Measurements from ENCODE around the gene HSPH1. TPM values are rescaled to one million over a fixed set of nuclear protein-coding genes. Genes with fewer than 3 reads are reported as not detected.

The HSPH1 gene
- 121 and 122 TPM in 2 replicates for total RNA-seq
- long read RNA-seq, full-length matches to known transcripts, result 11 of 74 reads
- long read RNA-seq, partial matches to known transcripts, result 51 of 74 reads
- long read RNA-seq, other reads (novel, unspliced or antisense), result 12 of 74 reads

DNA sequence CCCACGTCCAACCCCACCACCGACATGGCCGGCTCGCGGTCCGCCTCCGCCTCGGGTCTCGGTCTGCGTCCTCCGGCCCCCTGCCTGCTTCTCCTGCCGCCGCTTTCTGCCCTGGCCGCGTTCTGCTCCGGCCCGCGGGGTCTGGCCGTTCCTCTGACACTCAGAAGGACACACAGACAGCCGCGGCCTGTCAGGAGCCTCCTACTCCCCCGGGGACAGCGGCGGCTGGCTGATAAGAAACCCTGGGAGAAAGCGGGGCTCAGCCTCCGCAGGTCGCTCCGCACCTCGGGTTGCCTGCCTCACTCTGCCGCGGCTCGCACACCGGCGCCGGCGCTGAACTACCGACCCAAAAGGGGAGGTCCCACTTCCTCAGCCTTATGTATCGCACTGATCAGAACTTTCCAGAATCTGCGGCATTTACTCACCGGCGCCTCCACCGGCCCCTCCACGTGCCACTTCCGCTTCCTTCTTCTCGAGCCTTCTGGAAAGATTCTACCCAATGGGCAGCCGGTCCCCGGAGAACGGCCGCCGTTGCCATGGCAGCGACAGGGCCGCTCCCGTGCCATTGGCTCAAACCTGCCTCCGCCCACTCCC is at the start of gene HSPH1:
TSS of gene HSPH1 (minus strand) at position 348 of the 594 bp plus-strand sequence. CDS start at position 26, 322 bp downstream.
- Mint-ChIP-seq H3K27ac (peak within 1 kb of the TSS; percentile 99), H3K36me3 (ENCODE audit: insufficient read depth) (peaks cover 4% of the 10 kb centered on the region), H3K4me1 (ENCODE audit: low read depth) (peaks cover 18% of the 10 kb centered on the region), H3K4me3 (ENCODE audit: low read depth) (peak within 1 kb of the TSS; percentile 88), H3K27me3 (peaks cover 8% of the 10 kb centered on the region), H3K9me3 (ENCODE audit: low read depth) (no peaks in the 10 kb centered on the region)
- TF ChIP-seq, protein P1, sequence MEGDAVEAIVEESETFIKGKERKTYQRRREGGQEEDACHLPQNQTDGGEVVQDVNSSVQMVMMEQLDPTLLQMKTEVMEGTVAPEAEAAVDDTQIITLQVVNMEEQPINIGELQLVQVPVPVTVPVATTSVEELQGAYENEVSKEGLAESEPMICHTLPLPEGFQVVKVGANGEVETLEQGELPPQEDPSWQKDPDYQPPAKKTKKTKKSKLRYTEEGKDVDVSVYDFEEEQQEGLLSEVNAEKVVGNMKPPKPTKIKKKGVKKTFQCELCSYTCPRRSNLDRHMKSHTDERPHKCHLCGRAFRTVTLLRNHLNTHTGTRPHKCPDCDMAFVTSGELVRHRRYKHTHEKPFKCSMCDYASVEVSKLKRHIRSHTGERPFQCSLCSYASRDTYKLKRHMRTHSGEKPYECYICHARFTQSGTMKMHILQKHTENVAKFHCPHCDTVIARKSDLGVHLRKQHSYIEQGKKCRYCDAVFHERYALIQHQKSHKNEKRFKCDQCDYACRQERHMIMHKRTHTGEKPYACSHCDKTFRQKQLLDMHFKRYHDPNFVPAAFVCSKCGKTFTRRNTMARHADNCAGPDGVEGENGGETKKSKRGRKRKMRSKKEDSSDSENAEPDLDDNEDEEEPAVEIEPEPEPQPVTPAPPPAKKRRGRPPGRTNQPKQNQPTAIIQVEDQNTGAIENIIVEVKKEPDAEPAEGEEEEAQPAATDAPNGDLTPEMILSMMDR (IDR thresholded peaks at IDR 0.05; ENCODE audit: unreplicated experiment), result peak; percentile 37
- DNase-seq (ENCODE audit: low spot score, unreplicated experiment), result peak; percentile 94

DNA sequence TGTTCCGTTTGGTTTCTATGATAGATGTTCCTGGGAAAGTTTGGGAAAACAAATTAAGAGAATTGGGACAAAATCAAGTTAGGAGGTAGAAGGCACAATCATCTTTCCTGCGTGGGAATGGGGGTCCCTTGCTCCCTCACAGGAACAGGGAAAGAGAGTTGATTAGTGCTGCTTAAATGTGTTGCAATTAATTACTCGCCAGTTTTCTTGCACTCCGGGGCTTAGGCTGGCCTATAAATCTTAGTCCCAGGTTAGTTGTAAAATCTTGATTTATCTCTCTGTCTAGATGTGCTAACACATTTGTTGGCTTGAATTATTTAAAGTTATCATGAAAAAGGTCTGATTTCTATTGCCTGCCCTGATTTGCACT is 48.1 kb upstream of the HSPH1 start:
- TF ChIP-seq, protein P1 (IDR thresholded peaks at IDR 0.05; ENCODE audit: unreplicated experiment), result no peak
- no peaks in the 10 kb centered on the region for H3K36me3 Mint-ChIP-seq (ENCODE audit: insufficient read depth)
- H3K27me3 Mint-ChIP-seq, result peaks cover 4% of the 10 kb centered on the region
- H3K9me3 Mint-ChIP-seq (ENCODE audit: low read depth), result no peaks in the 10 kb centered on the region
- no peak overlapping the region for H3K4me3 Mint-ChIP-seq (ENCODE audit: low read depth)
- no peak for DNase-seq (ENCODE audit: low spot score, unreplicated experiment)
- no peak overlapping the region for H3K27ac Mint-ChIP-seq
- H3K4me1 Mint-ChIP-seq (ENCODE audit: low read depth), result peaks cover 2% of the 10 kb centered on the region

DNA sequence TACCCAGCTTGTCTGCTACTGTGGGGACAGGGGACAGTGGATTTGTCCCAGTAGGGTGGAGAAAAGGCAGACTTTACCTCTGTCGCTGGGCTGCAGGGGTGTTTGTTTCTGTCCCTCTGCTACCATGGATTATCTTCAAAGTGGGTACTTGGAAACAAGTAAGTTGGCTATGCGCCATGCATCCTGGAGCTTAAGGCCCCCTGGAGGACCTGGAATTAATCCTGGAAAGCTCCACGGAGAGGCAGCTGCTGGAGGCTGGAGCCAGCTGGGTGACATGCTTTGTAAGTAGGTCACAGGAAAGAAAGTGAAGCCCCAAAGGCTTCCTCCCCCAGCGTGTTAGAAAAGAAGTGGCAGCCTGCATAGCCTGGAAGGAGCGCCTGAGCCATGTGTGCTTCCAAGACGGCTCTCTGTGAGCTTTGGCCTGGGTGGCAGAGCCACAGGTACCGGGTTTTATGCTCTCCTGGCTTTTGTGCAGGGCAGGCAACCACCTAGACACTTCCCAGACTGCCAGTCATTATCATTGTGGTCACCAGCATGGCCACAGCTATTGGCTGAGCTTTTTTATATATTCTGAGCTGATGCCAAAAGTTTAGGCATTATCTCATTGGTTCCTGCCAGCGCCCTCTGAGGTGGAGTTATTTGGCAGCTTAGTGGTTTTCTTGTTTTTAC is 47.6 kb upstream of the HSPH1 start:
- Mint-ChIP-seq H3K4me3 (ENCODE audit: low read depth) (no peak overlapping the region), H3K27me3 (peaks cover 2% of the 10 kb centered on the region), H3K27ac (no peak overlapping the region), H3K36me3 (ENCODE audit: insufficient read depth) (no peaks in the 10 kb centered on the region), H3K4me1 (ENCODE audit: low read depth) (peaks cover 6% of the 10 kb centered on the region), H3K9me3 (ENCODE audit: low read depth) (no peaks in the 10 kb centered on the region)
- DNase-seq (ENCODE audit: low spot score, unreplicated experiment), result no peak
- TF ChIP-seq, protein P1 (IDR thresholded peaks at IDR 0.05; ENCODE audit: unreplicated experiment), result no peak

DNA sequence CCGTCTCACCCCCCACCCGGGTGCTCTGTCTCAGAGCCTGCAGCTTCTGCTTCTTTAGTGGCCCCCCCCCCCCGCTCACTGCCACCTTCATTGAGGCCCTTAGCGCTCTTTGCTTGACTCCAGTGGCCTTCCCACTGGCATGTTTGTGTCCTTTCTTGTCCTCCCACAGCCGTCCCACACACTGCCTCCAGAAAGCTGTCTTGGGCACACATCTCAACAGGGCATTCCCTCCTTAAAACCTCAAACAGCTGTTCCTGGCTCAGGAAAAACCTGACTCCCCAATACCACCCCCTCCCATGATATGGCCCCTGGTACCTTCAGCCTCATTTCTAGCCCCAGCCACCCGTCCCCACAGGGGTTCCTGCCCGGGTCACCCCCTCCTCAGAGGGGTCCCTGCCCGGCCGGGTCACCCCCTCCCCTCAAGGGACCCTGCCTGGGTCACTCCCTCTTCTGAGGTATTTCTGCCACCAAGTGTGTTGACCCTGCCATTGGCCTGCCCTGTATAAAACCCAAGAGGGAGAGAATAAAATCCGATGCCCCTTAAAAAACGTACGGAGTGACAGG is 46.9 kb upstream of the HSPH1 start:
- Mint-ChIP-seq H3K4me3 (ENCODE audit: low read depth) (no peak overlapping the region), H3K27me3 (peaks cover 2% of the 10 kb centered on the region), H3K4me1 (ENCODE audit: low read depth) (peaks cover 7% of the 10 kb centered on the region), H3K36me3 (ENCODE audit: insufficient read depth) (no peaks in the 10 kb centered on the region), H3K9me3 (ENCODE audit: low read depth) (no peaks in the 10 kb centered on the region), H3K27ac (no peak overlapping the region)
- DNase-seq (ENCODE audit: low spot score, unreplicated experiment), result no peak
- TF ChIP-seq, protein P1 (IDR thresholded peaks at IDR 0.05; ENCODE audit: unreplicated experiment), result no peak

DNA sequence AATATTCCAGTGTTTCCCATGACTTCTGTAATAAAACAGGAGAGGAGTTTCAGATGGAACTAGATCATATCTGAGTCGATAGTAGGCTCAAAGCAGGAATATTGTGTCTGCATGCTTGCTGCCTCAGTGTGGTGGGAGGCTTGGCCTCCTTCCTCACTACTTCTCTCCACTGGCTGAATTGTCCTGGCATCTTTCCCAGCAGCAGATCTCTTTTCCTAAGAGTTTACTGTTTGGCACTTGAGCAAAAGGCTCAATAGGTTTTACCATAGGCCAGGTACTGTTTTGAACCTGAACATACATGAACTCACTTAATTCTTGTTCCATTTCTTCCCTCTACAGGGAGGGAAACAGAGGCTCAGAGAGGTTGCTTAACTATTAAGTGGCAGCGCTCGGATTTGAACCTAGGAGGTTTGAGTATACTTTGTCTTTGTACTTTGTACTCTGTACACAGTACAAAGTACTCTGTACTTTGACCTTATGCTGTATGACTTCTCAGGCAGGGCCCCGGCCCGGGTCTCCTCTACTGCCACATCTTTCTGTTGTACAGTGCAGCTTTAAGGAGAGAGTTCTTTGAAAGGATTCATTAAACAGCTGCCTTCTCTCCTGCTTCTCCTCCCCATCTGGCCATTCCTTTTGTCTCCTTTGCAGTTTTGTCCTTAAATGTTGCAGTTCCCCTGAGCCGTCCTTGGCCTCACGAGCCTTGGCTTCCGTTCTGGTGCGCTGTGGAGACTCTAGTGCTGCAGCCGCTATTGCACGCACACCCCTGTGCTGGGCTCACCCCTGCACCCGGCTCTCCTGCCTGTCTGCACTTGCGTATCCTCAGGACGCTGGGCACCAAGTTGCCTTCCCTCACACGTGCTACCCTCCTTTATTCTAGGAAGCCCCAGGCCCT is 46.2 kb upstream of the HSPH1 start:
- H3K4me3 Mint-ChIP-seq (ENCODE audit: low read depth), result no peak overlapping the region
- peak overlapping the region; percentile 66 for H3K27ac Mint-ChIP-seq
- H3K36me3 Mint-ChIP-seq (ENCODE audit: insufficient read depth), result no peaks in the 10 kb centered on the region
- no peaks in the 10 kb centered on the region for H3K9me3 Mint-ChIP-seq (ENCODE audit: low read depth)
- peaks cover 4% of the 10 kb centered on the region for H3K27me3 Mint-ChIP-seq
- peaks cover 7% of the 10 kb centered on the region for H3K4me1 Mint-ChIP-seq (ENCODE audit: low read depth)
- TF ChIP-seq, protein P1 (IDR thresholded peaks at IDR 0.05; ENCODE audit: unreplicated experiment), result no peak
- DNase-seq (ENCODE audit: low spot score, unreplicated experiment), result no peak
